Uterus (tissue), 2 donors: ENCODE measurements around the gene EXOC3L2.

Experiments used
- POLR2A ChIP-seq, 2 donors: fragments of 450-650 bp; IDR thresholded peaks; one replicate each; pipeline ENCODE4 v1.6.1; 2016; ENCODE audit warnings: antibody characterized with exemption in 2 of 2, mild to moderate bottlenecking in 1 of 2, moderate library complexity in 1 of 2
- TF ChIP-seq, protein P1 (sequence below), 4 experiments: fragments of 200-600 bp in 2 of 4; fragments of 450-650 bp in 2 of 4; sonication (generic) in 2 of 4; IDR thresholded peaks; one replicate each; pipeline ENCODE4 v1.5.1; 2016 to 2019; ENCODE audit warnings: antibody characterized with exemption in 4 of 4, mild to moderate bottlenecking in 2 of 4, moderate library complexity in 1 of 4

DNA sequence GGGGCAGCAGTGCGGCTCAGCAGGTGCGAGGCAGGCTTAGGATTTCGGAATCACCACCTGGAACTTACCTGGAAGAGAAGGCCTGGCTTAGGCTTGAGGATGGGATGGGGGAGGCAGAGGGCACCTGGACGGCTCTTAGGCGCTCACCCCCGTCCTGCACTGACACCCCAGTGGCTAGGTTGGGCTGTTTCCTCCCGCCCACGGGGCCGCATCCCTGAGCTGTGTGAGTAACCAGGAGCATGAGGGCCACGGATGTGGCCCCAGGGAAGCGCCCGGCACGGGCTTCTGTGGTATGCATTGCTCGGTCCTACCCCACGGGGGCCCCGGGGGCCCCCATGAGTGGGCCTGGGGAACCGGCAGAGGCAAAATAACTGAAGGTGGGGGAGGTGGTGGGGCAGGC, 82.1 kb downstream of the EXOC3L2 start:
- TF ChIP-seq POLR2A (IDR thresholded peaks at IDR 0.05): no peak
- TF ChIP-seq, protein P1, sequence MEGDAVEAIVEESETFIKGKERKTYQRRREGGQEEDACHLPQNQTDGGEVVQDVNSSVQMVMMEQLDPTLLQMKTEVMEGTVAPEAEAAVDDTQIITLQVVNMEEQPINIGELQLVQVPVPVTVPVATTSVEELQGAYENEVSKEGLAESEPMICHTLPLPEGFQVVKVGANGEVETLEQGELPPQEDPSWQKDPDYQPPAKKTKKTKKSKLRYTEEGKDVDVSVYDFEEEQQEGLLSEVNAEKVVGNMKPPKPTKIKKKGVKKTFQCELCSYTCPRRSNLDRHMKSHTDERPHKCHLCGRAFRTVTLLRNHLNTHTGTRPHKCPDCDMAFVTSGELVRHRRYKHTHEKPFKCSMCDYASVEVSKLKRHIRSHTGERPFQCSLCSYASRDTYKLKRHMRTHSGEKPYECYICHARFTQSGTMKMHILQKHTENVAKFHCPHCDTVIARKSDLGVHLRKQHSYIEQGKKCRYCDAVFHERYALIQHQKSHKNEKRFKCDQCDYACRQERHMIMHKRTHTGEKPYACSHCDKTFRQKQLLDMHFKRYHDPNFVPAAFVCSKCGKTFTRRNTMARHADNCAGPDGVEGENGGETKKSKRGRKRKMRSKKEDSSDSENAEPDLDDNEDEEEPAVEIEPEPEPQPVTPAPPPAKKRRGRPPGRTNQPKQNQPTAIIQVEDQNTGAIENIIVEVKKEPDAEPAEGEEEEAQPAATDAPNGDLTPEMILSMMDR (IDR thresholded peaks at IDR 0.05): no peak
